Neural crest cell (in vitro differentiated cells): ENCODE measurements around the gene AZIN2. TPM values are rescaled to one million over a fixed set of nuclear protein-coding genes. Genes with fewer than 3 reads are reported as not detected.

Source experiments
- DNase-seq: peaks from one replicate; pipeline ENCODE4 v3.0.0; 2021; ENCODE audit warnings: low read depth, mixed read lengths, low spot score
- H3K27ac Mint-ChIP-seq: one replicate; pipeline ENCODE4 v1.8.0; 2021; ENCODE audit warnings: mild to moderate bottlenecking, mixed read lengths; ENCODE audit not compliant: unreplicated experiment
- H3K27me3 Mint-ChIP-seq: 2 replicates; pipeline ENCODE4 v1.8.0; 2021; ENCODE audit warnings: low read depth, mild to moderate bottlenecking, mixed read lengths
- H3K36me3 Mint-ChIP-seq: 2 replicates; pipeline ENCODE4 v1.8.0; 2021; ENCODE audit warnings: low read depth, mild to moderate bottlenecking, mixed read lengths
- H3K4me1 Mint-ChIP-seq: 2 replicates; pipeline ENCODE4 v1.8.0; 2021; ENCODE audit warnings: mixed read lengths
- H3K4me3 Mint-ChIP-seq: one replicate; pipeline ENCODE4 v1.8.0; 2021; ENCODE audit warnings: mild to moderate bottlenecking, mixed read lengths
- H3K9me3 Mint-ChIP-seq: 2 replicates; pipeline ENCODE4 v1.8.0; 2021; ENCODE audit warnings: mixed read lengths
- CTCF ChIP-seq: fragments of 200-600 bp; sonication (generic); conservative IDR thresholded peaks from 2 replicates; pipeline ENCODE4 v1.5.0; 2021; ENCODE audit warnings: antibody characterized with exemption, mild to moderate bottlenecking
- total RNA-seq: library from RNA; stranded (reverse); gene quantifications from 2 replicates; pipeline ENCODE4 v1.2.1, GENCODE V29; 2021

AZIN2 gene
- total RNA-seq, 1 donor from 2014 or later = 8.1 TPM

- DNase-seq = no peak
These were observed 45.6 kb downstream of the AZIN2 start for GRCh38 chr1:33126411-33127000.

GRCh38 chr1:33127001-33127823 is 46.3 kb downstream of the AZIN2 start:
- Mint-ChIP-seq H3K4me3 (peak overlapping the region; percentile 89), H3K36me3 (no peaks in the 10 kb centered on the region), H3K27ac (peak overlapping the region; percentile 94), H3K4me1 (peaks cover 6% of the 10 kb centered on the region), H3K27me3 (no peaks in the 10 kb centered on the region), H3K9me3 (no peaks in the 10 kb centered on the region)
- peak; percentile 75 for DNase-seq
- peak; percentile 89 for TF ChIP-seq CTCF

More at GRCh38 chr1:33126411-33127000, 45.6 kb downstream of the AZIN2 start:
- no peaks in the 10 kb centered on the region for H3K36me3 Mint-ChIP-seq
- H3K4me1 Mint-ChIP-seq = peaks cover 6% of the 10 kb centered on the region
- H3K27ac Mint-ChIP-seq = peak overlapping the region; percentile 94
- H3K27me3 Mint-ChIP-seq = no peaks in the 10 kb centered on the region
- no peaks in the 10 kb centered on the region for H3K9me3 Mint-ChIP-seq
- TF ChIP-seq CTCF = no peak
- H3K4me3 Mint-ChIP-seq = peak overlapping the region; percentile 89

GRCh38 chr1:33128781-33129180 is 47.8 kb downstream of the AZIN2 start:
- H3K27me3 Mint-ChIP-seq = no peaks in the 10 kb centered on the region
- DNase-seq = no peak
- H3K9me3 Mint-ChIP-seq = no peaks in the 10 kb centered on the region
- TF ChIP-seq CTCF = no peak
- no peak overlapping the region for H3K27ac Mint-ChIP-seq
- no peak overlapping the region for H3K4me3 Mint-ChIP-seq
- peaks cover 6% of the 10 kb centered on the region for H3K4me1 Mint-ChIP-seq
- H3K36me3 Mint-ChIP-seq = no peaks in the 10 kb centered on the region

- Mint-ChIP-seq H3K4me3 (no peak overlapping the region), H3K36me3 (no peaks in the 10 kb centered on the region), H3K9me3 (no peaks in the 10 kb centered on the region), H3K27me3 (no peaks in the 10 kb centered on the region), H3K4me1 (peaks cover 6% of the 10 kb centered on the region), H3K27ac (peak overlapping the region; percentile 54)
- no peak for TF ChIP-seq CTCF
- DNase-seq = no peak
These were observed 49.3 kb downstream of the AZIN2 start for GRCh38 chr1:33130297-33130696.

GRCh38 chr1:33131191-33131590 is 50.2 kb downstream of the AZIN2 start:
- Mint-ChIP-seq H3K4me3 (no peak overlapping the region), H3K9me3 (no peaks in the 10 kb centered on the region), H3K27me3 (no peaks in the 10 kb centered on the region), H3K4me1 (peaks cover 6% of the 10 kb centered on the region), H3K36me3 (no peaks in the 10 kb centered on the region), H3K27ac (no peak overlapping the region)
- TF ChIP-seq CTCF = no peak
- DNase-seq = no peak
